Smooth muscle cell (in vitro differentiated cells): ENCODE data around the gene TTBK1. TPM values are rescaled to one million over a fixed set of nuclear protein-coding genes. Genes with fewer than 3 reads are reported as not detected.

Source experiments
- DNase-seq: peaks from one replicate; lab custom pipeline; 2025; ENCODE audit not compliant: unreplicated experiment; lab: John Stamatoyannopoulos, UW
- H2AFZ ChIP-seq: fragments of 200-600 bp; sonication (generic); 2 replicates; pipeline ENCODE4 v1.6.0; 2016; ENCODE audit warnings: antibody characterized with exemption, low read depth, mild to moderate bottlenecking
- H3F3A ChIP-seq: fragments of 200-600 bp; sonication (generic); 2 replicates; pipeline ENCODE4 v1.6.0; 2017; ENCODE audit warnings: antibody characterized with exemption, low read depth
- H3K27ac ChIP-seq: fragments of 200-600 bp; sonication (generic); 2 replicates; pipeline ENCODE4 v1.5.1; 2016; ENCODE audit warnings: low read depth, mild to moderate bottlenecking
- H3K27me3 ChIP-seq: fragments of 200-600 bp; sonication (generic); 2 replicates; pipeline ENCODE4 v1.6.1; 2016; ENCODE audit warnings: low read depth, mild to moderate bottlenecking
- H3K36me3 ChIP-seq: fragments of 200-600 bp; sonication (generic); 2 replicates; pipeline ENCODE4 v1.5.1; 2016; ENCODE audit warnings: low read depth
- H3K4me1 ChIP-seq: fragments of 200-600 bp; sonication (generic); 2 replicates; pipeline ENCODE4 v1.5.1; 2016; ENCODE audit warnings: low read depth
- H3K4me2 ChIP-seq: fragments of 200-600 bp; sonication (generic); 2 replicates; pipeline ENCODE4 v1.6.0; 2016; ENCODE audit warnings: mild to moderate bottlenecking
- H3K4me3 ChIP-seq: fragments of 200-600 bp; sonication (generic); 2 replicates; pipeline ENCODE4 v1.5.1; 2016; ENCODE audit warnings: mild to moderate bottlenecking
- H3K79me2 ChIP-seq: fragments of 200-600 bp; sonication (generic); 2 replicates; pipeline ENCODE4 v1.6.0; 2016; ENCODE audit warnings: low read depth, mild to moderate bottlenecking
- H3K9ac ChIP-seq: fragments of 200-600 bp; sonication (generic); 2 replicates; pipeline ENCODE4 v1.6.0; 2016; ENCODE audit warnings: low read depth
- H3K9me3 ChIP-seq: fragments of 200-600 bp; sonication (generic); replicated peaks from 2 replicates; pipeline ENCODE4 v1.5.1; 2016; ENCODE audit warnings: low read depth
- H4K20me1 ChIP-seq: fragments of 200-600 bp; sonication (generic); 2 replicates; pipeline ENCODE4 v1.6.0; 2016; ENCODE audit warnings: low read depth
- CTCF ChIP-seq: fragments of 200-600 bp; sonication (generic); IDR thresholded peaks from 2 replicates; pipeline ENCODE4 v1.5.1; 2017; ENCODE audit warnings: borderline replicate concordance, mild to moderate bottlenecking, antibody characterized with exemption; ENCODE audit not compliant: insufficient read depth, poor library complexity, severe bottlenecking
- WGBS: methylation state at CpG from one replicate; pipeline ENCODE4 v1.1.7; 2016; ENCODE audit warnings: low lambda C conversion rate; 5-methylcytosine and 5-hydroxymethylcytosine counted together
- polyA plus RNA-seq: library from polyadenylated mRNA; unstranded; fragments of >200 nt; fragmentation: Nextera tagmentation; extraction: Ambion mirVana; gene quantifications from 2 replicates; pipeline ENCODE4 v1.2.1, GENCODE V29; 2016
- total RNA-seq: library from RNA; depleted of rRNA; stranded (reverse); fragments of >200 nt; gene quantifications from 2 replicates; pipeline ENCODE4 v1.2.3, GENCODE V29; 2014

Gene TTBK1
- total and polyA plus RNA-seq, 2 experiments from 2014 or later = not detected

GRCh38 chr6:43240950-43241349 is 2.3 kb upstream of the TTBK1 start:
- no peak overlapping the region for H3K4me3 ChIP-seq
- H3K4me1 ChIP-seq = no peaks in the 10 kb centered on the region
- H3K9ac ChIP-seq = no peak overlapping the region
- no peaks in the 10 kb centered on the region for H3K36me3 ChIP-seq
- WGBS = 94% methylated on average over 1 of the region's 1 CpG
- H3K27ac ChIP-seq = no peak overlapping the region
- H3K27me3 ChIP-seq = peaks cover 70% of the 10 kb centered on the region
- H3K79me2 ChIP-seq = no peaks in the 10 kb centered on the region
- TF ChIP-seq CTCF = no peak
- no peak overlapping the region for H3K4me2 ChIP-seq
- H3F3A ChIP-seq = no peaks in the 10 kb centered on the region
- no peak overlapping the region for H2AFZ ChIP-seq
- no peaks in the 10 kb centered on the region for H3K9me3 ChIP-seq
- H4K20me1 ChIP-seq = no peaks in the 10 kb centered on the region
- no peak for DNase-seq

- no peaks in the 10 kb centered on the region for H3F3A ChIP-seq
- WGBS = 96% methylated on average over 2 of the region's 2 CpGs
- no peak overlapping the region for H3K4me3 ChIP-seq
- no peaks in the 10 kb centered on the region for H4K20me1 ChIP-seq
- TF ChIP-seq CTCF = no peak
- no peaks in the 10 kb centered on the region for H3K9me3 ChIP-seq
- no peaks in the 10 kb centered on the region for H3K4me1 ChIP-seq
- peaks cover 75% of the 10 kb centered on the region for H3K27me3 ChIP-seq
- no peak overlapping the region for H3K27ac ChIP-seq
- no peak for DNase-seq
- no peaks in the 10 kb centered on the region for H3K79me2 ChIP-seq
- no peak overlapping the region for H3K9ac ChIP-seq
- no peak overlapping the region for H3K4me2 ChIP-seq
- H3K36me3 ChIP-seq = no peaks in the 10 kb centered on the region
- no peak overlapping the region for H2AFZ ChIP-seq
Measured at GRCh38 chr6:43241446-43241845, 1.8 kb upstream of the TTBK1 start.

GRCh38 chr6:43243664-43244321 is 512 bp downstream of the TTBK1 start:
- Histone ChIP-seq H3K4me3 (no peak overlapping the region), H4K20me1 (no peaks in the 10 kb centered on the region), H3K27me3 (peaks cover 92% of the 10 kb centered on the region), H3K4me2 (no peak overlapping the region), H3K4me1 (peaks cover 10% of the 10 kb centered on the region), H3K9me3 (no peaks in the 10 kb centered on the region), H3K79me2 (no peaks in the 10 kb centered on the region), H3K27ac (no peak overlapping the region), H3K36me3 (no peaks in the 10 kb centered on the region), H2AFZ (no peak overlapping the region), H3F3A (no peaks in the 10 kb centered on the region), H3K9ac (no peak overlapping the region)
- WGBS = 20% methylated on average over 13 of the region's 37 CpGs
- no peak for TF ChIP-seq CTCF
- no peak for DNase-seq
